CD4-positive, alpha-beta T cell treated with Interleukin-6 for 4 hours (primary cell): ENCODE data around the gene CYP3A7.
"Not testable (repeated sequence)": the region's sequence is repeated elsewhere in the genome, so short reads cannot be mapped to it uniquely, and the experiment has no call there.

ENCODE experiments used
- DNase-seq: peaks from one replicate; pipeline ENCODE4 v3.0.0-alpha.2; 2020; ENCODE audit warnings: mixed read lengths

The CYP3A7 gene

GRCh38 chr7:99740573-99741440 lies 5.8 kb upstream of the CYP3A7 start:
- DNase-seq, result no peak

- DNase-seq, result no peak
Observed at GRCh38 chr7:99739699-99740572, 4.9 kb upstream of the CYP3A7 start.

- no peak for DNase-seq
Observed at GRCh38 chr7:99737726-99738125, 2.7 kb upstream of the CYP3A7 start.

- not testable (repeated sequence) for DNase-seq
Observed at GRCh38 chr7:99736667-99737066, 1.7 kb upstream of the CYP3A7 start.

GRCh38 chr7:99733448-99733847 lies 1.5 kb downstream of the CYP3A7 start:
- DNase-seq, result peak; percentile 9

GRCh38 chr7:99733003-99733402 lies 2.0 kb downstream of the CYP3A7 start:
- DNase-seq, result no peak

- no peak for DNase-seq
Observed at GRCh38 chr7:99731638-99732374, 3.2 kb downstream of the CYP3A7 start.

GRCh38 chr7:99730992-99731391 lies 4.0 kb downstream of the CYP3A7 start:
- DNase-seq, result no peak

- DNase-seq, result no peak
Observed at GRCh38 chr7:99730238-99730810, 4.7 kb downstream of the CYP3A7 start.

- no peak for DNase-seq
Observed at GRCh38 chr7:99729486-99730237, 5.3 kb downstream of the CYP3A7 start.

- DNase-seq, result no peak
Observed at GRCh38 chr7:99728615-99729014, 6.4 kb downstream of the CYP3A7 start.

- DNase-seq, result not testable (repeated sequence)
Observed at GRCh38 chr7:99723201-99723600, 11.8 kb downstream of the CYP3A7 start.

GRCh38 chr7:99720800-99721595 lies 14.0 kb downstream of the CYP3A7 start:
- no peak for DNase-seq

GRCh38 chr7:99719996-99720769 lies 14.8 kb downstream of the CYP3A7 start:
- no peak for DNase-seq

- DNase-seq, result no peak
Observed at GRCh38 chr7:99713995-99714570, 20.9 kb downstream of the CYP3A7 start.

- no peak for DNase-seq
Observed at GRCh38 chr7:99709838-99710578, 25.0 kb downstream of the CYP3A7 start.

- no peak for DNase-seq
Observed at GRCh38 chr7:99709260-99709659, 25.7 kb downstream of the CYP3A7 start.

- DNase-seq, result no peak
Observed at GRCh38 chr7:99707096-99707495, 27.9 kb downstream of the CYP3A7 start.

GRCh38 chr7:99699946-99700345 lies 35.0 kb downstream of the CYP3A7 start:
- DNase-seq, result no peak
